ENCODE data around the gene LSAMP.

DNA sequence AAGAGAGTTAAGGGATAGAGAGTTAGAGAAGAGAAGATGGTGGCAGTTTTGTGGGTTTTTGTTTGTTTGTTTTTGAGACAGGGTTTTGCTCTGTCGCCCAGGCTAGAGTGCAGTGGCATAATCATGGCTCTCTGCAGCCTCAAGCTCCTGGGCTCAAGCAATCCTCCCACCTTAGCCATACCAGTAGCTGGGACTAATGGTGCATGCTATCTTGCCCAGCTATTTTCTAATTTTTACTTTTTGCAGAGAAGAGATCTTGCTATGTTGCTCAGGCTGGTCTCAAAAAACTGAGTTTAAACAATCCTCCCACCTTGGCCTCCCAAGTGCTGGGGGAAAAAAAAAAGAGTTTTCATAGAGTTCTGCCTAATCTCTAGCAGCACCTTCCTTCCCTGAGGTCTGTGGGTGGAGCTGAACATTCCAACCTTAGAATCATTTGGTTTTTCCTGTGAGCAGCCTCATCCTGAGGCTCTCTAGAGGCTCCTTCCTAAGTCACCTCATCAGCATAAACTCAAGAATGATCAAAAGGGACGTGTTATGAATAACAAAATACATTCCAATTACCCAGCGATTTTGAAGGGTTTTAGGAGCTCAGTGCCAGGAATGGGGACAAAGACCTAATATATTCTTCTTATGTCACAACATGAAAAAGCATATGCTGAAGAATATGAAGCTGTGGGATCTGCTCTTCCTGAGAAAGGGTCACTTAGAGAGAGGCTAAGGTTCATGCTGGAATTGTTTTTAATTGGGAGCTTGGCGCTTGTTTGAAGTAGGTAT is 180.6 kb downstream of the LSAMP start:
- TF ChIP-seq, protein P1, sequence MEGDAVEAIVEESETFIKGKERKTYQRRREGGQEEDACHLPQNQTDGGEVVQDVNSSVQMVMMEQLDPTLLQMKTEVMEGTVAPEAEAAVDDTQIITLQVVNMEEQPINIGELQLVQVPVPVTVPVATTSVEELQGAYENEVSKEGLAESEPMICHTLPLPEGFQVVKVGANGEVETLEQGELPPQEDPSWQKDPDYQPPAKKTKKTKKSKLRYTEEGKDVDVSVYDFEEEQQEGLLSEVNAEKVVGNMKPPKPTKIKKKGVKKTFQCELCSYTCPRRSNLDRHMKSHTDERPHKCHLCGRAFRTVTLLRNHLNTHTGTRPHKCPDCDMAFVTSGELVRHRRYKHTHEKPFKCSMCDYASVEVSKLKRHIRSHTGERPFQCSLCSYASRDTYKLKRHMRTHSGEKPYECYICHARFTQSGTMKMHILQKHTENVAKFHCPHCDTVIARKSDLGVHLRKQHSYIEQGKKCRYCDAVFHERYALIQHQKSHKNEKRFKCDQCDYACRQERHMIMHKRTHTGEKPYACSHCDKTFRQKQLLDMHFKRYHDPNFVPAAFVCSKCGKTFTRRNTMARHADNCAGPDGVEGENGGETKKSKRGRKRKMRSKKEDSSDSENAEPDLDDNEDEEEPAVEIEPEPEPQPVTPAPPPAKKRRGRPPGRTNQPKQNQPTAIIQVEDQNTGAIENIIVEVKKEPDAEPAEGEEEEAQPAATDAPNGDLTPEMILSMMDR (IDR thresholded peaks at IDR 0.05) = no peak
- no peak for TF ChIP-seq RFX5 (IDR thresholded peaks at IDR 0.05)
- TF ChIP-seq SMC3 (IDR thresholded peaks at IDR 0.05) = no peak
- no peak for TF ChIP-seq HDAC2 (IDR thresholded peaks at IDR 0.05)
- no peak for TF ChIP-seq POLR2A (IDR thresholded peaks at IDR 0.05; ENCODE audit: low read length)
- no peak for TF ChIP-seq EP300 (IDR thresholded peaks at IDR 0.05)
- no peak for TF ChIP-seq ZFP36 (IDR thresholded peaks at IDR 0.05; ENCODE audit: borderline replicate concordance, partially characterized antibody)
- no peak for TF ChIP-seq ESRRA (IDR thresholded peaks at IDR 0.05; ENCODE audit: borderline replicate concordance, low read length)
- TF ChIP-seq POLR2AphosphoS2 (conservative IDR thresholded peaks at IDR 0.05; ENCODE audit: low read length) = no peak
- TF ChIP-seq, protein P2, sequence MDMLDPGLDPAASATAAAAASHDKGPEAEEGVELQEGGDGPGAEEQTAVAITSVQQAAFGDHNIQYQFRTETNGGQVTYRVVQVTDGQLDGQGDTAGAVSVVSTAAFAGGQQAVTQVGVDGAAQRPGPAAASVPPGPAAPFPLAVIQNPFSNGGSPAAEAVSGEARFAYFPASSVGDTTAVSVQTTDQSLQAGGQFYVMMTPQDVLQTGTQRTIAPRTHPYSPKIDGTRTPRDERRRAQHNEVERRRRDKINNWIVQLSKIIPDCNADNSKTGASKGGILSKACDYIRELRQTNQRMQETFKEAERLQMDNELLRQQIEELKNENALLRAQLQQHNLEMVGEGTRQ (IDR thresholded peaks at IDR 0.05) = no peak
- TF ChIP-seq, protein P3, sequence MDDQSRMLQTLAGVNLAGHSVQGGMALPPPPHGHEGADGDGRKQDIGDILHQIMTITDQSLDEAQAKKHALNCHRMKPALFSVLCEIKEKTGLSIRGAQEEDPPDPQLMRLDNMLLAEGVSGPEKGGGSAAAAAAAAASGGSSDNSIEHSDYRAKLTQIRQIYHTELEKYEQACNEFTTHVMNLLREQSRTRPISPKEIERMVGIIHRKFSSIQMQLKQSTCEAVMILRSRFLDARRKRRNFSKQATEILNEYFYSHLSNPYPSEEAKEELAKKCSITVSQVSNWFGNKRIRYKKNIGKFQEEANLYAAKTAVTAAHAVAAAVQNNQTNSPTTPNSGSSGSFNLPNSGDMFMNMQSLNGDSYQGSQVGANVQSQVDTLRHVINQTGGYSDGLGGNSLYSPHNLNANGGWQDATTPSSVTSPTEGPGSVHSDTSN (IDR thresholded peaks at IDR 0.05) = no peak
- TF ChIP-seq MAFK (IDR thresholded peaks at IDR 0.05; ENCODE audit: partially characterized antibody) = no peak
- TF ChIP-seq CHD4 (IDR thresholded peaks at IDR 0.05; ENCODE audit: borderline replicate concordance) = no peak
